ENCODE measurements around the gene HK3. TPM values are rescaled to one million over a fixed set of nuclear protein-coding genes. Genes with fewer than 3 reads are reported as not detected.

Gene HK3
- total RNA-seq, 1 donor from 2014 or later: not detected

DNA sequence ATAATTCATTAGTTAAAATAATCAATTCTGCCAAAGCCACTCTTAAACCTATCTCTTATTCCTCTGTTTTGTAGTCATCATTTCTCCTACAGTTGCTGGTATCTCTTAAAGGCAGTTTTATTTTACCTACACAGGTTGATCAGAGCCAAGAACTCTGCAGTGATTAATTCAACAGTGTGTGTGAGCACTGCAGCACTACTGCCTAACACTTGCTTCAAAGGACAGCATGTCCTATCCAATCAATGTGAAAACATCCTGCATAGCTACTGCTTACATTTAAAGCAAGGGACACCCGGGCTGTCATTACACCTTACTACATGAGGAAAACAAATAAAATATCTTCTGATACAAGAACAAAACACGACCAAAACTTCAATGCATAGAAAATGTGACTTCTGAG, 45.1 kb upstream of the HK3 start:
- TF ChIP-seq CTCF (IDR thresholded peaks at IDR 0.05) (no peak), EZH2phosphoT487 (IDR thresholded peaks at IDR 0.05) (no peak), EZH2 (IDR thresholded peaks at IDR 0.05) (no peak)
- Mint-ChIP-seq H3K4me3 (no peak overlapping the region), H3K4me1 (peaks cover 3% of the 10 kb centered on the region)

DNA sequence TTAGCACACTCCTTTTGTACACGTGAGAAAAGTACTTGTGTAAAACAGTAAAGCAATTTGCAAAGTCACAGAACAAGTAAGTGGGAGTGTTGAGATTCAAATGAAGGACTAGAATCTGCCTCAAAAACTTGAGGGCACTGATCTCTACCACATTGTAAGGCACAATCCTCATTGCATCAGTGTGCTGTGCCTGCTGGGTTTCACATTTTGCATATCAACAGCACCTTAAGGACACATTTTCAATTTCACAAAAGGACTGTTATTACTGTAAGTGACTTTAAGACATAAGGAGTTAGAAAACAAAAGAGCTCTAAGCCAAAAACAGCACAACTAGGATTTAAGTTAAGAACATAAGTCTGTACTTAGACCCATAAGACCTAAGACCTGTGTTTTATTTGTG, 44.7 kb upstream of the HK3 start:
- Mint-ChIP-seq H3K4me3 (no peak overlapping the region), H3K9me3 (no peaks in the 10 kb centered on the region), H3K4me1 (peaks cover 3% of the 10 kb centered on the region), H3K27ac (no peak overlapping the region), H3K36me3 (peaks cover 25% of the 10 kb centered on the region), H3K27me3 (ENCODE audit: insufficient read depth, low read depth) (peaks cover 2% of the 10 kb centered on the region)
- H3K9me3 ChIP-seq (ENCODE audit: low read depth): no peaks in the 10 kb centered on the region
- peak overlapping the region; percentile 9 for H3K4me2 ChIP-seq
- H3K9ac ChIP-seq: no peak overlapping the region
- no peaks in the 10 kb centered on the region for H3K27me3 ChIP-seq
- no peaks in the 10 kb centered on the region for H3K79me2 ChIP-seq (ENCODE audit: low read depth)
- H3K27ac ChIP-seq: peak overlapping the region; percentile 80
- H2AFZ ChIP-seq (replicated peaks): no peak overlapping the region
- H3F3A ChIP-seq (ENCODE audit: low read depth): peaks cover 31% of the 10 kb centered on the region
- TF ChIP-seq EZH2phosphoT487 (IDR thresholded peaks at IDR 0.05): no peak
- no peak for TF ChIP-seq CTCF (IDR thresholded peaks at IDR 0.05)
- TF ChIP-seq EZH2 (IDR thresholded peaks at IDR 0.05): no peak
- peaks cover 9% of the 10 kb centered on the region for H3K36me3 ChIP-seq
- peaks cover 18% of the 10 kb centered on the region for H3K4me1 ChIP-seq
- H3K4me3 ChIP-seq: no peak overlapping the region
- DNase-seq (ENCODE audit: low spot score): no peak
- peaks cover 11% of the 10 kb centered on the region for H4K20me1 ChIP-seq (ENCODE audit: low read depth)

More for the DNA sequence above, 45.1 kb upstream of the HK3 start:
- Histone ChIP-seq H3K27me3 (no peaks in the 10 kb centered on the region), H3K4me3 (no peak overlapping the region), H2AFZ (replicated peaks) (no peak overlapping the region), H3K4me2 (peak overlapping the region; percentile 9), H4K20me1 (ENCODE audit: low read depth) (peaks cover 11% of the 10 kb centered on the region), H3K4me1 (peaks cover 18% of the 10 kb centered on the region), H3K9me3 (ENCODE audit: low read depth) (no peaks in the 10 kb centered on the region), H3K9ac (no peak overlapping the region), H3K36me3 (peaks cover 9% of the 10 kb centered on the region), H3K79me2 (ENCODE audit: low read depth) (no peaks in the 10 kb centered on the region), H3F3A (ENCODE audit: low read depth) (peaks cover 31% of the 10 kb centered on the region), H3K27ac (peak overlapping the region; percentile 80)
- no peaks in the 10 kb centered on the region for H3K9me3 Mint-ChIP-seq
- peaks cover 25% of the 10 kb centered on the region for H3K36me3 Mint-ChIP-seq
- H3K27ac Mint-ChIP-seq: no peak overlapping the region
- peaks cover 2% of the 10 kb centered on the region for H3K27me3 Mint-ChIP-seq (ENCODE audit: insufficient read depth, low read depth)
- peak; percentile 12 for DNase-seq (ENCODE audit: low spot score)

DNA sequence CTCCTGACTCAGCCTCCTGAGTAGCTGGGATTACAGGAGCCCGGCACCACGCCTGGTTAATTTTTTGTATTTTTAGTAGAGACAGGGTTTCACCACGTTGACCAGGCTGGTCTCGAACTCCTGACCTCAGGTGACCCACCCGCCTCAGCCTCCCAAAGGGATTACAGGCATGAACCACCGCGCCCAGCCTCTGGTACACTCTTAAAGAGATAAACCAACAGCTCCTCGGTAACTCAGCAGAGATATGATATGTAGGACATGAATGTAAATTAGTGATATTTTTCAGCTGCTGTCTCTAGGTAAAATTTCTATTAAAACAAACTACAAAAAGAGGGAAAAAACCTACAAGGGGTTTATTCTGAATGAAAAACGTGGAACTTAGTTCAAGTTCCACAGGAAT, 42.8 kb upstream of the HK3 start:
- H3K4me3 Mint-ChIP-seq: no peak overlapping the region
- Histone ChIP-seq H3K9me3 (ENCODE audit: low read depth) (no peaks in the 10 kb centered on the region), H3K4me1 (peaks cover 18% of the 10 kb centered on the region), H3K27ac (no peak overlapping the region), H3K79me2 (ENCODE audit: low read depth) (no peaks in the 10 kb centered on the region), H2AFZ (replicated peaks) (no peak overlapping the region), H3K4me2 (no peak overlapping the region), H3F3A (ENCODE audit: low read depth) (peaks cover 31% of the 10 kb centered on the region), H3K27me3 (no peaks in the 10 kb centered on the region), H3K4me3 (no peak overlapping the region), H3K9ac (no peak overlapping the region), H4K20me1 (ENCODE audit: low read depth) (peaks cover 11% of the 10 kb centered on the region), H3K36me3 (peaks cover 6% of the 10 kb centered on the region)
- peaks cover 3% of the 10 kb centered on the region for H3K4me1 Mint-ChIP-seq
- no peak for TF ChIP-seq EZH2phosphoT487 (IDR thresholded peaks at IDR 0.05)
- TF ChIP-seq CTCF (IDR thresholded peaks at IDR 0.05): no peak
- no peak for TF ChIP-seq EZH2 (IDR thresholded peaks at IDR 0.05)
- no peaks in the 10 kb centered on the region for H3K9me3 Mint-ChIP-seq
- H3K27ac Mint-ChIP-seq: no peak overlapping the region
- peaks cover 2% of the 10 kb centered on the region for H3K27me3 Mint-ChIP-seq (ENCODE audit: insufficient read depth, low read depth)
- no peak for DNase-seq (ENCODE audit: low spot score)
- peaks cover 23% of the 10 kb centered on the region for H3K36me3 Mint-ChIP-seq

All from neural progenitor cell (in vitro differentiated cells).